ENCODE data around the gene TGM2. TPM values are rescaled to one million over a fixed set of nuclear protein-coding genes. Genes with fewer than 3 reads are reported as not detected.

The TGM2 gene
- total RNA-seq, 1 donor from 2014 or later: 135 TPM

- TF ChIP-seq CTCF (IDR thresholded peaks at IDR 0.05; ENCODE audit: insufficient read depth, low read length, poor library complexity, severe bottlenecking): no peak
- Histone ChIP-seq H3K27me3 (ENCODE audit: control insufficient read depth, insufficient read depth, low read length) (no peaks in the 10 kb centered on the region), H3K4me3 (ENCODE audit: low read depth, low read length) (no peak overlapping the region), H3K36me3 (ENCODE audit: control insufficient read depth, insufficient read depth, low read length) (peaks cover 1% of the 10 kb centered on the region)
- no peak for DNase-seq (ENCODE audit: low read depth)
Measured at GRCh38 chr20:38155811-38156210, 9.3 kb downstream of the TGM2 start.

- no peak for DNase-seq (ENCODE audit: low read depth)
- Histone ChIP-seq H3K36me3 (ENCODE audit: control insufficient read depth, insufficient read depth, low read length) (peaks cover 5% of the 10 kb centered on the region), H3K4me3 (ENCODE audit: low read depth, low read length) (no peak overlapping the region), H3K27me3 (ENCODE audit: control insufficient read depth, insufficient read depth, low read length) (no peaks in the 10 kb centered on the region)
- no peak for TF ChIP-seq CTCF (IDR thresholded peaks at IDR 0.05; ENCODE audit: insufficient read depth, low read length, poor library complexity, severe bottlenecking)
Measured at GRCh38 chr20:38153401-38153800, 11.7 kb downstream of the TGM2 start.

- peak; percentile 77 for DNase-seq (ENCODE audit: low read depth)
- no peak for TF ChIP-seq CTCF (IDR thresholded peaks at IDR 0.05; ENCODE audit: insufficient read depth, low read length, poor library complexity, severe bottlenecking)
- Histone ChIP-seq H3K4me3 (ENCODE audit: low read depth, low read length) (no peak overlapping the region), H3K36me3 (ENCODE audit: control insufficient read depth, insufficient read depth, low read length) (peaks cover 5% of the 10 kb centered on the region), H3K27me3 (ENCODE audit: control insufficient read depth, insufficient read depth, low read length) (no peaks in the 10 kb centered on the region)
Measured at GRCh38 chr20:38152621-38153221, 12.3 kb downstream of the TGM2 start.

- DNase-seq (ENCODE audit: low read depth): peak; percentile 87
- Histone ChIP-seq H3K36me3 (ENCODE audit: control insufficient read depth, insufficient read depth, low read length) (peaks cover 5% of the 10 kb centered on the region), H3K4me3 (ENCODE audit: low read depth, low read length) (no peak overlapping the region), H3K27me3 (ENCODE audit: control insufficient read depth, insufficient read depth, low read length) (no peaks in the 10 kb centered on the region)
- TF ChIP-seq CTCF (IDR thresholded peaks at IDR 0.05; ENCODE audit: insufficient read depth, low read length, poor library complexity, severe bottlenecking): no peak
Measured at GRCh38 chr20:38152175-38152620, 12.9 kb downstream of the TGM2 start.

- no peak for DNase-seq (ENCODE audit: low read depth)
- TF ChIP-seq CTCF (IDR thresholded peaks at IDR 0.05; ENCODE audit: insufficient read depth, low read length, poor library complexity, severe bottlenecking): no peak
- Histone ChIP-seq H3K4me3 (ENCODE audit: low read depth, low read length) (no peak overlapping the region), H3K36me3 (ENCODE audit: control insufficient read depth, insufficient read depth, low read length) (peaks cover 5% of the 10 kb centered on the region), H3K27me3 (ENCODE audit: control insufficient read depth, insufficient read depth, low read length) (no peaks in the 10 kb centered on the region)
Measured at GRCh38 chr20:38151455-38151854, 13.6 kb downstream of the TGM2 start.

Data from kidney epithelial cell (primary cell).